Upper lobe of left lung (tissue), 6 donors: ENCODE measurements around the gene CFI. TPM values are rescaled to one million over a fixed set of nuclear protein-coding genes. Genes with fewer than 3 reads are reported as not detected.

Experiments
- ATAC-seq, 2 donors: fragments of 200-7000 bp; cut with Tn5 transposase; one replicate each; pipeline ENCODE4 v1.9.1; 2022; ENCODE audit warnings: mild to moderate bottlenecking in 2 of 2, moderate library complexity in 2 of 2; ENCODE audit not compliant: low FRiP score in 2 of 2
- DNase-seq, 2 donors: peaks; one replicate each; pipeline ENCODE4 v3.0.0-alpha.2; 2019 to 2020
- H3K27ac ChIP-seq, 4 donors: fragments of 200-600 bp; sonication (generic); one replicate each; pipeline ENCODE4 v1.5.1; 2016 to 2019
- H3K27me3 ChIP-seq, 4 donors: fragments of 200-600 bp; sonication (generic); one replicate each; pipeline ENCODE4 v1.5.1; 2017 to 2019
- H3K36me3 ChIP-seq, 4 donors: fragments of 200-600 bp; sonication (generic); one replicate each; pipeline ENCODE4 v1.5.1; 2016 to 2019
- H3K4me1 ChIP-seq, 4 donors: fragments of 200-600 bp; sonication (generic); one replicate each; pipeline ENCODE4 v1.5.1; 2018 to 2019
- H3K4me3 ChIP-seq, 4 donors: fragments of 200-600 bp; sonication (generic); one replicate each; pipeline ENCODE4 v1.5.1; 2017 to 2019; ENCODE audit warnings: mild to moderate bottlenecking in 2 of 4, moderate library complexity in 1 of 4
- H3K9me3 ChIP-seq, 4 donors: fragments of 200-600 bp; sonication (generic); one replicate each; pipeline ENCODE4 v1.5.1; 2018 to 2019
- EP300 ChIP-seq, 4 donors: sonication (generic); formaldehyde crosslinking; IDR thresholded peaks; one replicate each; pipeline ENCODE4 v1.5.1; 2017; ENCODE audit warnings: antibody characterized with exemption in 4 of 4, control low read depth in 2 of 4
- POLR2A ChIP-seq, 4 donors: fragments of 450-650 bp; IDR thresholded peaks; one replicate each; pipeline ENCODE4 v1.5.1; 2016 to 2017; ENCODE audit warnings: antibody characterized with exemption in 4 of 4, mild to moderate bottlenecking in 2 of 4
- POLR2AphosphoS5 ChIP-seq, 2 donors: sonication (generic); formaldehyde crosslinking; IDR thresholded peaks; one replicate each; pipeline ENCODE4 v1.5.1; 2017; ENCODE audit warnings: antibody characterized with exemption in 2 of 2
- WGBS, 2 donors: methylation state at CpG; one replicate each; pipeline ENCODE4 v1.1.5; 2017 to 2018; 5-methylcytosine and 5-hydroxymethylcytosine counted together
- total RNA-seq, 6 donors: library from RNA; depleted of rRNA in 4 of 6; stranded (reverse); fragments of >200 nt in 4 of 6; gene quantifications; one replicate each; pipeline versions ENCODE4 v1.1.0 to v1.2.1, GENCODE V29; 2016 to 2021
- TF ChIP-seq, protein P1 (sequence below), 6 experiments: fragments of 450-650 bp in 4 of 6; fragments of 200-600 bp in 2 of 6; sonication (generic) in 2 of 6; IDR thresholded peaks; one replicate each; pipeline ENCODE4 v1.5.1; 2016 to 2019; ENCODE audit warnings: antibody characterized with exemption in 6 of 6
- donor health status: DM: no; HTN: no; CAD: no; lungs with moderate emphysema.
- donor health status: DM: no; HTN: yes; CAD: no; lungs with severe emphysema.

The CFI gene
- total RNA-seq, result 100 to 1,000 TPM in 1 of 6 donors, 10 to 100 TPM in 5; 20.2 to 122 (median 53.3) TPM

DNA sequence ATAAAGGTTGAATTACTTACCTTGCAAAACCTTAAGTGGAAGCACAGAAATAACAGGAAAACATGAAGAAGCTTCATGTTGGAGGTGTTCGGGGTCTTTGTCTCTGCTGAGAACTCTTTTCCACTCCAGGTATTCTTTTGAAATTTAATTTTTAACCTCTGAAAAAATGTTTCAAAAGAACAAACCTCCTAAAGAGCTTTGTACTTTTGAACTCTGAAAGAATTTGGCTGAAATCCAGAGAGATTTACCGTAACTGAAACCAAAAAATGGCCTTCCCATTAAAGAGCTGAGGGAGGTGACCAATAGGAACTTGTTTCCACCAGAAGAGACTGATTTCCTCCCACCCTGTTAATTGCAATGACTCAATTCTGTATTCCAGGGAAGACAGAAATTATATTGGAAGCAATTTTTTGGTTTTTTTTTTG, at the start of gene CFI:
TSS of gene CFI (minus strand) at position 105 of the 425 bp plus-strand sequence. CDS start at position 77, 28 bp downstream.
- DNase-seq (no peak), ATAC-seq (peak in 1 of 2 donors; percentile 76)
- Histone ChIP-seq H3K4me3 (peak within 1 kb of the TSS in 3 of 4 donors; percentile 25 to 43 (median 41)), H3K9me3 (peaks cover 0 to 3% (median 0%) of the 10 kb centered on the region in 4 donors), H3K27ac (peak within 1 kb of the TSS in 3 of 4 donors; percentile 24 to 42 (median 34)), H3K4me1 (peaks cover 0 to 11% (median 4%) of the 10 kb centered on the region in 4 donors), H3K36me3 (no peaks in the 10 kb centered on the region), H3K27me3 (no peaks in the 10 kb centered on the region)
- TF ChIP-seq, protein P1, sequence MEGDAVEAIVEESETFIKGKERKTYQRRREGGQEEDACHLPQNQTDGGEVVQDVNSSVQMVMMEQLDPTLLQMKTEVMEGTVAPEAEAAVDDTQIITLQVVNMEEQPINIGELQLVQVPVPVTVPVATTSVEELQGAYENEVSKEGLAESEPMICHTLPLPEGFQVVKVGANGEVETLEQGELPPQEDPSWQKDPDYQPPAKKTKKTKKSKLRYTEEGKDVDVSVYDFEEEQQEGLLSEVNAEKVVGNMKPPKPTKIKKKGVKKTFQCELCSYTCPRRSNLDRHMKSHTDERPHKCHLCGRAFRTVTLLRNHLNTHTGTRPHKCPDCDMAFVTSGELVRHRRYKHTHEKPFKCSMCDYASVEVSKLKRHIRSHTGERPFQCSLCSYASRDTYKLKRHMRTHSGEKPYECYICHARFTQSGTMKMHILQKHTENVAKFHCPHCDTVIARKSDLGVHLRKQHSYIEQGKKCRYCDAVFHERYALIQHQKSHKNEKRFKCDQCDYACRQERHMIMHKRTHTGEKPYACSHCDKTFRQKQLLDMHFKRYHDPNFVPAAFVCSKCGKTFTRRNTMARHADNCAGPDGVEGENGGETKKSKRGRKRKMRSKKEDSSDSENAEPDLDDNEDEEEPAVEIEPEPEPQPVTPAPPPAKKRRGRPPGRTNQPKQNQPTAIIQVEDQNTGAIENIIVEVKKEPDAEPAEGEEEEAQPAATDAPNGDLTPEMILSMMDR (IDR thresholded peaks at IDR 0.05), result no peak
- no peak for TF ChIP-seq POLR2A (IDR thresholded peaks at IDR 0.05)
- no peak for TF ChIP-seq POLR2AphosphoS5 (IDR thresholded peaks at IDR 0.05)
- TF ChIP-seq EP300 (IDR thresholded peaks at IDR 0.05), result no peak
- WGBS, 2 donors, result 28 to 47% methylated on average over 2 of the region's 2 CpGs

DNA sequence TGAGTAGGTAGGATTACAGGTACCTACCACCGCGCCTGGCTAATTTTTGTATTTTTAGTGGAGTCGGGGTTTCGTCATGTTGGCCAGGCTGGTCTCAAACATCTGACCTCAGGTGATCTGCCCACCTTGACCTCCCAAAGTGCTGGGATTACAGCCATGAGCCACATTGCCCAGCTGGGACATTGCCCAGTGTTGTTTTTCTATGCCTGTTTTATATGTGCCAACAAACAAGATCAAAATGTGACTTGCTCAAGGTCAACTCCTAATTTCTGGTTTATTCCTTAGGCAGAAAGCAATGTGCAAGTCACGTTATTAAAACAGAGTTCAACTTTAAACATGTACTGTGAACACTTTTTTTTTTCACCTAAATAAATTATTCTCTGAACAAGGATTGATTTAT, 48.8 kb upstream of the CFI start:
- Histone ChIP-seq H3K36me3 (no peaks in the 10 kb centered on the region), H3K27ac (no peak overlapping the region), H3K27me3 (no peaks in the 10 kb centered on the region), H3K4me3 (no peak overlapping the region), H3K9me3 (no peaks in the 10 kb centered on the region), H3K4me1 (no peaks in the 10 kb centered on the region)
- TF ChIP-seq POLR2AphosphoS5 (IDR thresholded peaks at IDR 0.05) (no peak), EP300 (IDR thresholded peaks at IDR 0.05) (no peak), POLR2A (IDR thresholded peaks at IDR 0.05) (no peak)
- TF ChIP-seq, protein P1 (IDR thresholded peaks at IDR 0.05), result no peak
- no peak for ATAC-seq
- WGBS, 2 donors, result 73 to 83% methylated on average over 5 of the region's 5 CpGs
- DNase-seq, result no peak

DNA sequence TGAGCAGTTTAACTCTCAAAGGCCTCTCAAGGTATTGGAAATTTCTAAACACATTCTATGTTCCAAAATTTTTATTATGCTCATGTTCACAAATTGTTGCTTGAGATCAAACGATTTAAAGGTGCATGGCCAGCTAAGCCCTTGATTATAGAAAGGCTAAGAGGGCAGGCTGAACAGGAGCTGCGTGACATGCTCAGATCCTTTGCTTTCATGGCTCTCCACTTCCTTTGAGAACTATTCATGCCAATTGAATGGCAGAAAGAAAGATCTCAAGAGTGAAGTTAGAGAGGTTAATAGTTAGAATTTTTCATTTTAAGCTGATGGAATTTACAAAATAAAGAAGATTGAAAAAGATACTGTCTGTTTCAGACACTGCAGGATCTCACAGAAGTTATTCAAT, 46.7 kb upstream of the CFI start:
- DNase-seq (no peak), ATAC-seq (no peak)
- TF ChIP-seq, protein P1 (IDR thresholded peaks at IDR 0.05), result no peak
- TF ChIP-seq POLR2A (IDR thresholded peaks at IDR 0.05) (no peak), POLR2AphosphoS5 (IDR thresholded peaks at IDR 0.05) (no peak), EP300 (IDR thresholded peaks at IDR 0.05) (no peak)
- 72 to 75% methylated on average over 2 of the region's 2 CpGs for WGBS, 2 donors
- Histone ChIP-seq H3K4me3 (no peak overlapping the region), H3K9me3 (no peaks in the 10 kb centered on the region), H3K27ac (no peak overlapping the region), H3K4me1 (no peaks in the 10 kb centered on the region), H3K36me3 (no peaks in the 10 kb centered on the region), H3K27me3 (no peaks in the 10 kb centered on the region)

DNA sequence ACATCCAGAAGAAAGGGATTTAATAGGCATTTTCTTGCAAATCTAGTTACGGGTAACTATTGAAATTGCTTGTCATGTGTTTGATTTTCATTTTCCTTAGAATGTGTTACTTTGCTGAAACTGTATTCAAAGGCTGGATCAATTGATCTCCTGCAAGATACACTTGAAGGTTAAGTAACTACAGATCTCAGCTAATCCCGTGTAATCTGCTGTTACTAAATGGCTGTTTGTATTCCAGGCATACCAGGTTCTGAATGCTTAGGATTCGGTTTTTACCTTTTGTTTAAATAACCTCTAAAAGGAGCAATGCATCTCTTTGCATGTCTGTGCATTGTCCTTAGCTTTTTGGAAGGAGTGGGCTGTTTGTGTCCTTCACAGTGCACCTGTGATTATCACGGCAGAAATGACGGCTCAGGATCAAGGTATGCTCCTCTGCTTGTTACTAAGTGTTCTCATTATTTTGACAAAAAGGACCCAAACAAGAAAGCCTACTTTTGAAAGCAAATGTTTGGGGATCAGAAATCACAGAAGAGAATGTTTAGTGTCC, 46.2 kb upstream of the CFI start, which contains the start of gene LRIT3:
TSS of gene LRIT3 (plus strand) at position 212 of the 547 bp plus-strand sequence. CDS start at position 307, 95 bp downstream.
- Histone ChIP-seq H3K9me3 (no peaks in the 10 kb centered on the region), H3K27me3 (no peaks in the 10 kb centered on the region), H3K27ac (no peak within 1 kb of the TSS), H3K36me3 (no peaks in the 10 kb centered on the region), H3K4me1 (no peaks in the 10 kb centered on the region), H3K4me3 (no peak within 1 kb of the TSS)
- 85 to 90% methylated on average over 5 of the region's 5 CpGs for WGBS, 2 donors
- no peak for ATAC-seq
- DNase-seq, result no peak
- TF ChIP-seq, protein P1 (IDR thresholded peaks at IDR 0.05), result no peak
